Endothelial cell (in vitro differentiated cells): ENCODE results near the gene TBK1. TPM values are rescaled to one million over a fixed set of nuclear protein-coding genes. Genes with fewer than 3 reads are reported as not detected.

Experiments used
- DNase-seq: peaks from one replicate; pipeline ENCODE4 v3.0.0; 2021; ENCODE audit warnings: low spot score
- H3K27ac Mint-ChIP-seq: one replicate; pipeline ENCODE4 v1.8.0; 2021; ENCODE audit warnings: mixed read lengths, inconsistent platforms; ENCODE audit not compliant: unreplicated experiment
- H3K27me3 Mint-ChIP-seq: one replicate; pipeline ENCODE4 v1.8.0; 2021; ENCODE audit warnings: mild to moderate bottlenecking, moderate library complexity, mixed read lengths, inconsistent platforms; ENCODE audit not compliant: unreplicated experiment
- H3K36me3 Mint-ChIP-seq: one replicate; pipeline ENCODE4 v1.8.0; 2021; ENCODE audit warnings: mild to moderate bottlenecking, low read depth, mixed read lengths, inconsistent platforms; ENCODE audit not compliant: unreplicated experiment
- H3K4me1 Mint-ChIP-seq: one replicate; pipeline ENCODE4 v1.8.0; 2021; ENCODE audit warnings: mild to moderate bottlenecking, mixed read lengths, inconsistent platforms; ENCODE audit not compliant: unreplicated experiment
- H3K4me3 Mint-ChIP-seq: one replicate; pipeline ENCODE4 v1.8.0; 2021; ENCODE audit warnings: mild to moderate bottlenecking, mixed read lengths, inconsistent platforms; ENCODE audit not compliant: unreplicated experiment
- H3K9me3 Mint-ChIP-seq: one replicate; pipeline ENCODE4 v1.8.0; 2021; ENCODE audit warnings: mixed read lengths, inconsistent platforms; ENCODE audit not compliant: unreplicated experiment
- long read RNA-seq: library from polyadenylated mRNA; unstranded; transcript quantifications from one replicate; pipeline ENCODE4 v2.0.0, GENCODE V29; 2020; ENCODE audit not compliant: unreplicated experiment
- total RNA-seq: library from RNA; stranded (reverse); fragmentation: NEBNext Ultra II Directional; extraction: Animal tissue kit (Norgen Biotek cat#: 25700); gene quantifications from one replicate; pipeline ENCODE4 v1.2.1, GENCODE V29; 2021; ENCODE audit not compliant: unreplicated experiment
- TF ChIP-seq, protein P1 (sequence below): fragments of 200-600 bp; sonication (generic); IDR thresholded peaks from one replicate; pipeline ENCODE4 v1.5.0; 2021; ENCODE audit warnings: antibody characterized with exemption; ENCODE audit not compliant: unreplicated experiment

TBK1 gene
- 20.6 TPM for total RNA-seq
- long read RNA-seq, transcript TBK1-201 (21 exons, 3,256 nt) = major isoform, 8 of 10 reads
- long read RNA-seq, partial matches to known transcripts = 0 of 10 reads
- long read RNA-seq, other reads (novel, unspliced or antisense) = 2 of 10 reads

DNA sequence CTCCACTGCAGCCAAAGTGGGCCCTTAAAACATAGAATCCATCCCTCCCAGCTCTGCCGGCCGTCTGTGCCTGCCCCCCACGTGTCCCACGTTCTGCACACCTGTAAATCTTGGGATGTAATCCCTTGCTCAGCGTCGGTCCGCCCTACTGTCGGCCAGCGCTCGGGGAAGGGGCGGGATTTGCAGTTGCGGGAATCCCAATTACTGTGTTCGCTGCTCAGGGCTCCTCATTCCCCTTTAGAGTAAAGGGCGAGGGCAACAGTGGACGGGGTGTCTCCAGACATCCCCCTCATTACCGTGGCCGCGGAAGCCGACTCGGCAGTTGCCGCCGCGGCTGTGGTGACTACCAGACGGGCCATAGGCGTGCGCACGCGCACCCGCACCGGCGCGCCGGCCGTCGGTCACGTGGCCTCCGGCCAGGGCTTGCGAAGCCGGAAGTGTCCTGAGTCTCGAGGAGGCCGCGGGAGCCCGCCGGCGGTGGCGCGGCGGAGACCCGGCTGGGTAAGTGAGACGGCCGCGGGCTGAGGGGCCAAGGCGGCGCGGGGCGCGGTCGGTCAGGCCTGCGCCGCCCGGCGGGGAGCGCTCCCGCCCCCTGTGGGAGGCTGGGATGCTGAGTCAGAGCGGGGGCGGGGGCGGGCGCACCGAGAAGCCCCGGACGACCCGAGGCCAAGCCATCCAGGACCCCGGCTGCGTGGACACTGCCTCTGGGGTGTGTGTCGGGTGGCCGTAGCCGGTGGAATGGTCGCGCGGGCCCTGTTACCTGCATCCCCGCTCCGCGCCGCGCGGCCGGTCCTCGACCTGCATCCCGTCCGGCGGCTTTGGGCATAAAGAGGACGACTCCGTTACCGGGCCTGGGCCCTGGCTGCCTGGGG is at the start of gene TBK1:
Gene TBK1, plus strand, starts transcription at position 434 of the 872 bp plus-strand sequence. CDS start 3,751 bp downstream, outside the sequence.
- peak within 1 kb of the TSS; percentile 97 for H3K27ac Mint-ChIP-seq
- no peaks in the 10 kb centered on the region for H3K36me3 Mint-ChIP-seq
- H3K4me3 Mint-ChIP-seq = peak within 1 kb of the TSS; percentile 96
- H3K4me1 Mint-ChIP-seq = peaks cover 19% of the 10 kb centered on the region
- no peaks in the 10 kb centered on the region for H3K9me3 Mint-ChIP-seq
- TF ChIP-seq, protein P1, sequence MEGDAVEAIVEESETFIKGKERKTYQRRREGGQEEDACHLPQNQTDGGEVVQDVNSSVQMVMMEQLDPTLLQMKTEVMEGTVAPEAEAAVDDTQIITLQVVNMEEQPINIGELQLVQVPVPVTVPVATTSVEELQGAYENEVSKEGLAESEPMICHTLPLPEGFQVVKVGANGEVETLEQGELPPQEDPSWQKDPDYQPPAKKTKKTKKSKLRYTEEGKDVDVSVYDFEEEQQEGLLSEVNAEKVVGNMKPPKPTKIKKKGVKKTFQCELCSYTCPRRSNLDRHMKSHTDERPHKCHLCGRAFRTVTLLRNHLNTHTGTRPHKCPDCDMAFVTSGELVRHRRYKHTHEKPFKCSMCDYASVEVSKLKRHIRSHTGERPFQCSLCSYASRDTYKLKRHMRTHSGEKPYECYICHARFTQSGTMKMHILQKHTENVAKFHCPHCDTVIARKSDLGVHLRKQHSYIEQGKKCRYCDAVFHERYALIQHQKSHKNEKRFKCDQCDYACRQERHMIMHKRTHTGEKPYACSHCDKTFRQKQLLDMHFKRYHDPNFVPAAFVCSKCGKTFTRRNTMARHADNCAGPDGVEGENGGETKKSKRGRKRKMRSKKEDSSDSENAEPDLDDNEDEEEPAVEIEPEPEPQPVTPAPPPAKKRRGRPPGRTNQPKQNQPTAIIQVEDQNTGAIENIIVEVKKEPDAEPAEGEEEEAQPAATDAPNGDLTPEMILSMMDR = no peak
- peaks cover 6% of the 10 kb centered on the region for H3K27me3 Mint-ChIP-seq
- DNase-seq = peak; percentile 89

DNA sequence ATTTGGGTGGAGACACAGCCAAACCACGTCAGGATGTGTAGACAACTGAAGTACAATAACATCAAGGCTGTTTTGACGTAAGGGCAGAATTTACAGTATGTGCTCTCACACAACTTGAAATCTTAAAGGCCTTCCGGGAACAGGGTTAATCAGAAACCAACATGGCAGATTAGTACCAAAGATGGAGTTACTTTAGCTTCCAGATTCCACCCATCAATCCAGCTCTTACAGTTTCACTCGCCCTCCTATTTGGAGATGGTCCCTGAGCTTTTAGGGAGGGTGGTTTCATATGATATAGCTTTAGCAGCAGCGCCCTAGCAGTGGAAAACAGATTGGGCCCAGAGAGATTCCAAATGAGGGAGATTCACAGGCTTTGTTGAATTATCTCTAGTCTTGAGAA is 49.7 kb upstream of the TBK1 start:
- no peak for DNase-seq
- Mint-ChIP-seq H3K4me1 (no peaks in the 10 kb centered on the region), H3K27me3 (peaks cover 4% of the 10 kb centered on the region), H3K27ac (no peak overlapping the region), H3K9me3 (no peaks in the 10 kb centered on the region), H3K4me3 (no peak overlapping the region), H3K36me3 (no peaks in the 10 kb centered on the region)
- TF ChIP-seq, protein P1 = no peak

DNA sequence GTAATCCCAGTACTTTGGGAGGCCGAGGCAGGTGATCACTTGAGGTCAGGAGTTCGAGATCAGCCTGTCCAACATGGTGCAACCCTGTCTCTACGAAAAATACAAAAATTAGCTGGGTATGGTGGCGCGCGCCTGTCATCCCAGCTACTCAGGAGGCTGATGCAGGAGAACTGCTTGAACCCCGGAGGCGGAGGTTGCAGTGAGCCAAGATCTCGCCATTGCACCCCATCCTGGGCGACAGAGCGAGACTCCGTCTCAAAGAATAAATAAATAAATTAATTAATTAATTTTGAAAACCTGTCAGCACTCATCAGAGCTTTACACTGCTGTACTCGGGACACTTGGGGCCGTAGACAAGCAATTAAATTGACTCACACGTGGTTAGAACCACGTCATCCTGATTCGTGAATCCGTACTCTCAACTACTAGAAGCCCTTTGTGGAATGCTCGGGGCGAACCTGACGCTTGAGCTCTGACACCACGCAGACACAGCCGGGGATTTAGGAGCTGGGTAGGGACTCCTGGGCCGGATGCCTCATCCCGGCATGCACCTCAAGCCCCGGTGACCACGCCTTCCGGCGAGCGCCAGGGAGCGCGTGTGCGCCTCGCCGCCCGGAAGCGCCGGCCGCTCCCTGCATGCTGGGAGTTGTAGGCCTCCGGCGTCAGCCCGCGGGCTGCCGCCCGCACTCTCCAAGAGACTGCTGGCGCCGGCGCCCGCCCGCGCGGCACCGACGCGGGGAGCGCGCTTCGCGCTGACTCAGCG is 48.0 kb upstream of the TBK1 start, which contains the start of gene XPOT:
Gene XPOT, plus strand, starts transcription at position 686 of the 763 bp plus-strand sequence. CDS start 5,644 bp downstream, outside the sequence.
- Mint-ChIP-seq H3K27ac (peak within 1 kb of the TSS; percentile 89), H3K9me3 (no peaks in the 10 kb centered on the region), H3K36me3 (no peaks in the 10 kb centered on the region), H3K27me3 (peaks cover 4% of the 10 kb centered on the region), H3K4me3 (peak within 1 kb of the TSS; percentile 92), H3K4me1 (peaks cover 5% of the 10 kb centered on the region)
- TF ChIP-seq, protein P1 = no peak
- peak; percentile 90 for DNase-seq

DNA sequence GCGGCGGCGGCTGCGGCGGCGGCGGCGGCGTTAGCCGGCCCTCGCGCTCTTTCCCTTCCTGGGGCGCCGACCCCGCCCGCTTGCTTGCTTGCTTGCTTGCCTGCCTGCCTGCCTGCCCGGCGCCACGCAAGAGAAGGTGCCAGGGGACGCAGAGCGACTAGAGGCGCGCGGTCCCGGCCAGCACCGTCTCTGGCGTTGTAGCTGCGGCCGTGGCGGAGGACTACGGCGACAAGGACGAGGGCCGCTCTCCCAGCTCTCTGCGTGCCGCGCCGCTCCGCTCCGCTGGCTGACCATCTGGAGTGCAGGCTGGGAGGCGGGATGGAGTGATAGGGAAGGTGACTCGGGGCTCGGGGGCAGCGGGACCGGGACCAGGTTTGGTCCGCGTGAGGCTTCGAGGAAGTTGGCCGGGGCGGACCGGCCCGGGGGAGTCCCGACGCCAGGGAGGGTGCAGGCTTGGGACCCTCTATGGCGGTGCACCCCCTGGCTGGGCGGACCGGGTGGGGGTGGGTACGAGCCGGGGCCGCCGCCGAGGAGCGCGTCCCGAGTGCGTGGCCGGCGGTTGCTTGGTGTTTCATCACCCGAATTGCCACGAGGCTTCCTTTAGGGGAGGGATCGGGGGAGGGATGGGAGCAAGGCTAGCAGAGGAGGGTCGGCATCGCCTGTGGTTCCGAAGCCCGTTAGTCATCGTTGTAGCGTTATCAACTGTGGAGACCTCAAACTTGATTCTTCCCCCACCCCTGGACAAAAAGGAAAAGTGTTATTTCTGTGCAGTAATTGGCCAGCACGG is 47.3 kb upstream of the TBK1 start:
- H3K4me3 Mint-ChIP-seq = peak overlapping the region; percentile 92
- H3K27ac Mint-ChIP-seq = peak overlapping the region; percentile 86
- H3K4me1 Mint-ChIP-seq = peaks cover 5% of the 10 kb centered on the region
- H3K36me3 Mint-ChIP-seq = no peaks in the 10 kb centered on the region
- H3K9me3 Mint-ChIP-seq = no peaks in the 10 kb centered on the region
- peak; percentile 52 for DNase-seq
- TF ChIP-seq, protein P1 = no peak
- peaks cover 4% of the 10 kb centered on the region for H3K27me3 Mint-ChIP-seq
